ENCODE results near the gene DDX10.

DNA sequence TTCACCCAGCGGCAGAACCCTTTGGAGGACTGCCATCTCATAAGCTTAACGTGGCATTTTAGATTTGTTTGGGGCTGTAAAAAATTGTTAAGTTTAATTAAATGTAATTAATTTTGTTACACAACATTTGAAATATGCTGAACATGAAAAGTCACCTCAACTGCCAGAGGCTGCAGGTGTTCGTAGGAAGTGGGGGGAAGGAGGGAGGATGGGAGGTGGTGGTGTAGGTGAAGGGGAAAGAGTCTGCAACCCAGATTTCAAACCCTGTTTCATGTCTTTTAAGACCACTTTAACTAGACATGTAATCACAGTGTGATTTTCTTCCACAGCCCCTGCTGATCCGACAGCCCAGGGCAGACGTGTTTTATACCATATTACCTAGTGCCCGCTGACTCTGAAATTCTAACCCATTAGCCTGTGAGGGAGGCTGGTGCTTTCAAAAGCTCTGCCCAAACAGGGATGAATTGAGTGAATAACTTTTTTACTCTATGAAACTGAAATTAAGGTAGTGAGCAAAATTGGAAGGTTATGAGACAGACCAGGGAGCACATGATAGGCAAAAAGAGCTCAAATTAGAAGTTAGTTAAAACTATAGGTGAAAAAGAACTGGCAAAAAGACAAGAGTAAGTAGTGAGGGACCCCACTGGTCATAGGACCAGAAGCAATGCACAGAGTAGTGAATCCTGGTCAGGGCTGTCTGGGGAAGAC, 279.8 kb downstream of the DDX10 start:
- TF ChIP-seq, protein P1, sequence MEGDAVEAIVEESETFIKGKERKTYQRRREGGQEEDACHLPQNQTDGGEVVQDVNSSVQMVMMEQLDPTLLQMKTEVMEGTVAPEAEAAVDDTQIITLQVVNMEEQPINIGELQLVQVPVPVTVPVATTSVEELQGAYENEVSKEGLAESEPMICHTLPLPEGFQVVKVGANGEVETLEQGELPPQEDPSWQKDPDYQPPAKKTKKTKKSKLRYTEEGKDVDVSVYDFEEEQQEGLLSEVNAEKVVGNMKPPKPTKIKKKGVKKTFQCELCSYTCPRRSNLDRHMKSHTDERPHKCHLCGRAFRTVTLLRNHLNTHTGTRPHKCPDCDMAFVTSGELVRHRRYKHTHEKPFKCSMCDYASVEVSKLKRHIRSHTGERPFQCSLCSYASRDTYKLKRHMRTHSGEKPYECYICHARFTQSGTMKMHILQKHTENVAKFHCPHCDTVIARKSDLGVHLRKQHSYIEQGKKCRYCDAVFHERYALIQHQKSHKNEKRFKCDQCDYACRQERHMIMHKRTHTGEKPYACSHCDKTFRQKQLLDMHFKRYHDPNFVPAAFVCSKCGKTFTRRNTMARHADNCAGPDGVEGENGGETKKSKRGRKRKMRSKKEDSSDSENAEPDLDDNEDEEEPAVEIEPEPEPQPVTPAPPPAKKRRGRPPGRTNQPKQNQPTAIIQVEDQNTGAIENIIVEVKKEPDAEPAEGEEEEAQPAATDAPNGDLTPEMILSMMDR (IDR thresholded peaks at IDR 0.05; ENCODE audit: low read depth, low read length, poor library complexity, severe bottlenecking) = no peak
- TF ChIP-seq EZH2phosphoT487 (IDR thresholded peaks at IDR 0.05; ENCODE audit: borderline replicate concordance, low read length) = no peak

Measured in DOHH2 (cell line).